ENCODE data around the gene TRIOBP. TPM values are rescaled to one million over a fixed set of nuclear protein-coding genes. Genes with fewer than 3 reads are reported as not detected.

TRIOBP gene
- total RNA-seq, 3 donors from 2014 or later (not counting 1 experiment from before 2014, with no cell fraction given), result 25.1 to 38.5 (median 25.8) TPM

DNA sequence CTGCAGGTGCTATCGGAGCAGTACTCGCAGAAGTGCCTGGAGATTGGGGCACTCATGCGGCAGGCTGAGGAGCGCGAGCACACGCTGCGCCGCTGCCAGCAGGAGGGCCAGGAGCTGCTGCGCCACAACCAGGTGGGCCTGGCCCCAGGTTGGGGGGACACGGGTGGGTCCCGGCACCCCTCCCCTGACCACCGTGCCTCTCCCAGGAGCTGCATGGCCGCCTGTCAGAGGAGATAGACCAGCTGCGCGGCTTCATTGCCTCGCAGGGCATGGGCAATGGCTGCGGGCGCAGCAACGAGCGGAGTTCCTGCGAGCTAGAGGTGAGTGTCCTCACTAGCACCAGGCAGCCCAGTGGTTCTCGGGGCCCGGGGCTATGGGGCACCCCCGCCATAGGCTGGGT, 72.2 kb downstream of the TRIOBP start:
- peaks cover 16% of the 10 kb centered on the region for H3K36me3 ChIP-seq (ENCODE audit: control insufficient read depth, insufficient read depth, low read length)
- WGBS (ENCODE audit: insufficient coverage), result 97% methylated on average over 24 of the region's 24 CpGs

DNA sequence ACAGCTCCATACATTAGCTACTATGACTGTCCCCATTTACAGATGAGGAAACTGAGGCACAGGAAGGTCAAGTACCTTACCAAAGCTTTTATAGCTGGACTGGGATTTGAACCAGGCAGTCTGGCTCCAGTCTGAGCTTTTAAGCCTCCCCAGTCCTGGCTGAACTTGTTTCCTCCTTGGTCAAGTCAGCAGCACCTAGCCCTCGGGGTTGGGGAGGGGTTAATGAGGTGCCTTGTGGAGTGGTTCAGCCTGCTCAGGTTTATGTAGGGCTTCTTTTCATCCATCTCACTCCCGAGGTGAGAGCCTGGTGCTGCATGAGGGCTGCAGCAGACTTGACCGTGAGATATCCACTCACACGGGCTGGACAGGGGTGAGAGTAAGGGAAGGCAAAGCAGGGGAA, 74.2 kb downstream of the TRIOBP start:
- Histone ChIP-seq H3K4me3 (ENCODE audit: low read length) (no peak overlapping the region), H3K9me3 (ENCODE audit: control insufficient read depth, insufficient read depth, low read length) (no peaks in the 10 kb centered on the region), H3K27me3 (ENCODE audit: control insufficient read depth, insufficient read depth, low read length) (no peaks in the 10 kb centered on the region), H3K4me1 (ENCODE audit: control insufficient read depth, insufficient read depth, low read length) (peaks cover 12% of the 10 kb centered on the region), H3K36me3 (ENCODE audit: control insufficient read depth, insufficient read depth, low read length) (peaks cover 18% of the 10 kb centered on the region), H3K27ac (ENCODE audit: low read length) (no peak overlapping the region)
- no peak for TF ChIP-seq CTCF (IDR thresholded peaks at IDR 0.05)
- no peak for DNase-seq
- no peaks in the 10 kb centered on the region for H3K27me3 Mint-ChIP-seq (ENCODE audit: low read depth in 2 of 2)
- H3K4me1 Mint-ChIP-seq, result peaks cover 0 to 5% of the 10 kb centered on the region in 2 donors
- no peak overlapping the region for H3K27ac Mint-ChIP-seq
- no peaks in the 10 kb centered on the region for H3K36me3 Mint-ChIP-seq
- 73% methylated on average over 4 of the region's 4 CpGs for WGBS (ENCODE audit: insufficient coverage)
- intact Hi-C loops (cut with micrococcal nuclease), result no loop called here
- no peak for ATAC-seq
- no peak overlapping the region for H3K4me3 Mint-ChIP-seq
- H3K9me3 Mint-ChIP-seq, result no peaks in the 10 kb centered on the region

More for the DNA sequence above, 72.2 kb downstream of the TRIOBP start:
- Mint-ChIP-seq H3K9me3 (no peaks in the 10 kb centered on the region), H3K27me3 (ENCODE audit: low read depth in 2 of 2) (no peaks in the 10 kb centered on the region), H3K4me1 (peaks cover 0 to 5% of the 10 kb centered on the region in 2 donors), H3K4me3 (no peak overlapping the region), H3K36me3 (no peaks in the 10 kb centered on the region), H3K27ac (no peak overlapping the region)
- Histone ChIP-seq H3K27me3 (ENCODE audit: control insufficient read depth, insufficient read depth, low read length) (no peaks in the 10 kb centered on the region), H3K4me1 (ENCODE audit: control insufficient read depth, insufficient read depth, low read length) (peaks cover 12% of the 10 kb centered on the region), H3K4me3 (ENCODE audit: low read length) (no peak overlapping the region), H3K9me3 (ENCODE audit: control insufficient read depth, insufficient read depth, low read length) (no peaks in the 10 kb centered on the region), H3K27ac (ENCODE audit: low read length) (no peak overlapping the region)
- ATAC-seq (no peak), DNase-seq (no peak)
- intact Hi-C loops (cut with micrococcal nuclease), result no loop called here
- no peak for TF ChIP-seq CTCF (IDR thresholded peaks at IDR 0.05)

- Histone ChIP-seq H3K4me1 (ENCODE audit: control insufficient read depth, insufficient read depth, low read length) (peaks cover 12% of the 10 kb centered on the region), H3K36me3 (ENCODE audit: control insufficient read depth, insufficient read depth, low read length) (peaks cover 18% of the 10 kb centered on the region), H3K27ac (ENCODE audit: low read length) (no peak overlapping the region), H3K4me3 (ENCODE audit: low read length) (no peak overlapping the region), H3K27me3 (ENCODE audit: control insufficient read depth, insufficient read depth, low read length) (no peaks in the 10 kb centered on the region), H3K9me3 (ENCODE audit: control insufficient read depth, insufficient read depth, low read length) (no peaks in the 10 kb centered on the region)
- peak; percentile 51 to 76 (median 57) for ATAC-seq
- no peak overlapping the region for H3K27ac Mint-ChIP-seq
- peaks cover 0 to 5% of the 10 kb centered on the region in 2 donors for H3K4me1 Mint-ChIP-seq
- no peaks in the 10 kb centered on the region for H3K36me3 Mint-ChIP-seq
- intact Hi-C loops (cut with micrococcal nuclease), result no loop called here
- WGBS (ENCODE audit: insufficient coverage), result 77% methylated on average over 17 of the region's 17 CpGs
- no peak overlapping the region for H3K4me3 Mint-ChIP-seq
- H3K9me3 Mint-ChIP-seq, result no peaks in the 10 kb centered on the region
- no peaks in the 10 kb centered on the region for H3K27me3 Mint-ChIP-seq (ENCODE audit: low read depth in 2 of 2)
- DNase-seq, result no peak
- no peak for TF ChIP-seq CTCF (IDR thresholded peaks at IDR 0.05)
These were observed 75.0 kb downstream of the TRIOBP start for GRCh38 chr22:37771702-37772427.

DNA sequence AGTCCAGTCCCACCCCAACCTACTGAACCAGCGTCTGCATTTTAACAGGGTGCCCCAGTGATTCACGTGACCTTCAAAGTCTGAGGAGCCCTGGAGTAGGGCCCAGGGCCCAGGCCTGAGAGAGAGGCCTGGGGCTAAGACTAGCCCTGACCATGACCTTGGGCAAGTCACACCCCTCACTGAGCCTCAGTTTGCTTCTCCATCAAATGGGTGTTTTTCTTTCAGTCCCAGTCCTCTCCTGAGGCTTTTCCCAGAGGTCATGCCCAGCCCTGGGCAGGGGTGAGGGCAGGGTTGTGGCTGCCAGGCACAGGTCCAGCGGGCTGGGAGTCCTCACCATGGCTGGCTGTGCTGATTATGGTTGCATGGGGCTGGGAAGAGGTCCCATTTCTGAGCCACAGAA, 77.9 kb downstream of the TRIOBP start:
- no peak overlapping the region for H3K27ac ChIP-seq (ENCODE audit: low read length)
- no peaks in the 10 kb centered on the region for H3K27me3 Mint-ChIP-seq (ENCODE audit: low read depth in 2 of 2)
- intact Hi-C loops (cut with micrococcal nuclease), result no loop called here
- H3K9me3 Mint-ChIP-seq, result no peaks in the 10 kb centered on the region
- H3K4me1 ChIP-seq (ENCODE audit: control insufficient read depth, insufficient read depth, low read length), result peaks cover 12% of the 10 kb centered on the region
- no peak for TF ChIP-seq CTCF (IDR thresholded peaks at IDR 0.05)
- DNase-seq (no peak), ATAC-seq (no peak)
- H3K4me3 Mint-ChIP-seq, result no peak overlapping the region
- peaks cover 0 to 5% of the 10 kb centered on the region in 2 donors for H3K4me1 Mint-ChIP-seq
- no peaks in the 10 kb centered on the region for H3K27me3 ChIP-seq (ENCODE audit: control insufficient read depth, insufficient read depth, low read length)
- no peak overlapping the region for H3K4me3 ChIP-seq (ENCODE audit: low read length)
- H3K9me3 ChIP-seq (ENCODE audit: control insufficient read depth, insufficient read depth, low read length), result no peaks in the 10 kb centered on the region
- peaks cover 15% of the 10 kb centered on the region for H3K36me3 ChIP-seq (ENCODE audit: control insufficient read depth, insufficient read depth, low read length)
- H3K36me3 Mint-ChIP-seq, result no peaks in the 10 kb centered on the region
- peak overlapping the region in 1 of 2 donors; percentile 42 for H3K27ac Mint-ChIP-seq
- 97% methylated on average over 3 of the region's 3 CpGs for whole genome bisulfite sequencing (ENCODE audit: insufficient coverage)

All from natural killer cell (primary cell).